CD4-positive, alpha-beta T cell treated with Interleukin-10 for 1 hour (primary cell): Measurements from ENCODE around the gene GDF11.
"Not testable (repeated sequence)": the region's sequence is repeated elsewhere in the genome, so short reads cannot be mapped to it uniquely, and the experiment has no call there.

Source experiments
- DNase-seq: peaks from one replicate; pipeline ENCODE4 v3.0.0-alpha.2; 2020

GDF11 gene

DNA sequence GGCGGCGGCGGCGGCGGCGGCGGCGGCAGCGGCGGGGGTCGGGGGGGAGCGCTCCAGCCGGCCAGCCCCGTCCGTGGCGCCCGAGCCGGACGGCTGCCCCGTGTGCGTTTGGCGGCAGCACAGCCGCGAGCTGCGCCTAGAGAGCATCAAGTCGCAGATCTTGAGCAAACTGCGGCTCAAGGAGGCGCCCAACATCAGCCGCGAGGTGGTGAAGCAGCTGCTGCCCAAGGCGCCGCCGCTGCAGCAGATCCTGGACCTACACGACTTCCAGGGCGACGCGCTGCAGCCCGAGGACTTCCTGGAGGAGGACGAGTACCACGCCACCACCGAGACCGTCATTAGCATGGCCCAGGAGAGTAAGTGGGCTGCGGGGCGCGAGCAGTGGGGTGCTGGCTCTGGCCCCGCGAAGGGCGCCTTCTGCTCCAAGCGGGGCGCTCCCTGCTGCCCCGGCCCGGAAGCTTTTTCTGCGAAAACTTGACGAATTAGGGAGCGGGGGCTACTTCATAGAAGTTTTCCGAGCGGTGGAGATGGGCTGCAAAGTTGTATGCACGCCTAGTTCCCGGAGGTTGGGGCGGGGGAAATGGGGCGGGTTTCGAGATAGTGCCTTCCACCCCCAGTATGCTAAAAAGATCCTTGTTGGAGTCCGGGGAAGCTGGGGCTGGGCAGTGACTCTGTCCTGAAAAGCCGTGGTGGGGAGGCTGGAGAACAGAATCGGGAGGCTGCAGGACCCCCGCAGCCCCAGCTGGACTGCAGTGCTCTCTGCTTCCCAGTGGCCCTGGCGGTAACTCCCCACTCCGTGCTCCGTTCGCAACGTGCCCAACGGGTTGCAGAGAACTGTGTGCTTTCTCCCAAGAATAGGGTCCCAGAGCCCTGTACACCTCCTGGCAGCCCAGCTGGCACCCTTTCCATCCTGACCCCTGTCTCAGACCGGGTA, 751 bp downstream of the GDF11 start:
- DNase-seq, result peak; percentile 53

GRCh38 chr12:55744340-55745030, 1.6 kb downstream of the GDF11 start:
- DNase-seq, result no peak

GRCh38 chr12:55745361-55746173, 2.6 kb downstream of the GDF11 start:
- DNase-seq, result no peak

DNA sequence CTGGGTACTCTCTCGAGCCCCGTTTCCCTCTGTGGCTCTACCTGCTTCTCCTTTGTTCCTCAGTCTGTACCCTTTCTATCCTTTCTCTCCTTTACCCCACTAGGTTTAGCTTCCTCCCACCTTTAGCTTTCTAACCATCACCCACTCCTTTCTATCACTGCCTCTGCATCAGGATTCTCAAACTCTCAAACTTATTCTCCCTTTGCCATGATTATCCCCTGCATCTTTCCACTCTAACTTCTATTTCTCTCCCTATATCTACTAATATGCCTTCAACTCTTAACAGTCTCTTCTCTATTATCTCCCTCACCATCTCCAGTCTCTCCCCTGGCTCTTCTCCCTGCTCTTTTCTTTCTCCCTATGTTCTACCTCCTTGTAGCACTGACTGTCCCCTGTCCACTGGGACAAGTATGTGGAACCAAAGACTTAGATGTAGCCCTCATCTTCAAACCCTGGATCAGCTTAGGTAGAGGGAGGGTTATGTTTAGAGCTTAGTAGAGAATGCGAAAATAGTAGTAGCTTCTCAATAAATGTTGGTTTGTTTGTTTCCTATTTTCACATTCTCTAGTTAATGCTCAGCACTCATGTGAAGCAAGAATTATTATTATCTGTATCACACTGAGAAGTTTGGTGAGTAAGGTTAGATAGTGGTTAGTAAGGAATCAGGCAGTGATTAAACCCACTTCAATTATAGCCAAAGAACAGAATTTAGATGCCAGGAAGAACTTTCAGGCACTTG, 3.4 kb downstream of the GDF11 start:
- no peak for DNase-seq

GRCh38 chr12:55746913-55747231, 4.0 kb downstream of the GDF11 start:
- no peak for DNase-seq

DNA sequence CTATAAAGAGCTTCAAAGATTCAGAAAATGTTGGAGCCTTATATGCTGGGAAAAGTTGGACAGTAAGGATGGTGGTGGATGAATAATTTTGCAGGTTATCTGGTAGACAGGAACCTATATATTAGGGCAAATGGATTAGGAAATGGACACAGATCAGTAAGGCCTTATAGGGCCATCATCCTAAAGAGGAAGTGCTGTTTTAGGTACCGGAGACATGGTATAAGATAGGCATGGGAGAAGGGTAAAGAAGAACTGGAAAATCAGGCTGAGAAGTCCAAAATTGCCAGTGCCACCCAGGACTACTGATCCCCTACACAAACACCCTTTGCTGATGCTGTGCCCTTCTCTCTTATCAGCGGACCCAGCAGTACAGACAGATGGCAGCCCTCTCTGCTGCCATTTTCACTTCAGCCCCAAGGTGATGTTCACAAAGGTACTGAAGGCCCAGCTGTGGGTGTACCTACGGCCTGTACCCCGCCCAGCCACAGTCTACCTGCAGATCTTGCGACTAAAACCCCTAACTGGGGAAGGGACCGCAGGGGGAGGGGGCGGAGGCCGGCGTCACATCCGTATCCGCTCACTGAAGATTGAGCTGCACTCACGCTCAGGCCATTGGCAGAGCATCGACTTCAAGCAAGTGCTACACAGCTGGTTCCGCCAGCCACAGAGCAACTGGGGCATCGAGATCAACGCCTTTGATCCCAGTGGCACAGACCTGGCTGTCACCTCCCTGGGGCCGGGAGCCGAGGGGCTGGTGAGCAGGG, 5.5 kb downstream of the GDF11 start:
- DNase-seq, result no peak

- DNase-seq, result no peak
These were observed 12.3 kb downstream of the GDF11 start for GRCh38 chr12:55755246-55755645.

DNA sequence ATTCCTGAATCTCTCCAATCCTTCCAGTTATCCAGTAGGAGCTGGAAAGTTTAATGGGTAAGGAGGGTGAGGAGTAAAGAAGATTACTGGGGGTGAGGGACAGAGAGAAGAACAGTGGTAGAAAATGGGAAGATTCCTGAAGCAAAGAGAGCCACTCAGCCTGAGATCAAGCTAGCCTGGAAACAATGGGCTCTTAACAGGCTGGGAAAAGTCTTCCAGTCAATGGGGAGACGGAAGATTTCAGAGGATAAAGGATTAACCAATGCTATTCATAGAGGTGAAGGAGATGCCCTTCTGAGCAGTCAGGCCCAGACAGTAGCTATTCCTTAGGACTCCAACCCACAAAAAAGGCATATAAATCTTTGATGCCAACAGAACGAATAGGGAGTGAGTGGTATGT, 14.8 kb downstream of the GDF11 start:
- no peak for DNase-seq

DNA sequence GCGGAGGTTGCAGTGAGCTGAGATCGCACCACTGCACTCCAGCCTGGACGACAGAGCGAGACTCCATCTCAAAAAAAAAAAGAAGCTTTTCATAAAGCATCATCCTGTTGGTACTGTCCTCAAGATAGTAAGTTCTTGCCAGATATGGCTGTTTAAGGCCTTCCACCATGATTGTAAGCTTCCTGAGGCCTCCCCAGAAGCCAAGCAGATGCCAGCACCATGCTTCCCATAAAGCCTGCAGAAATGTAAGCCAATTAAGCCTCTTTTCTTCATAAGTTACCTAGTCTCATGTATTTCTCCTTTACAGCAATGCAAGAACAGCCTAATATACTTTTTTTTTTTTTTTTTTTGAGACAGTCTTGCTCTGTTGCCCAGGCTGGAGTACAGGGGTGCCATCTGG, 15.7 kb downstream of the GDF11 start:
- DNase-seq, result not testable (repeated sequence)

DNA sequence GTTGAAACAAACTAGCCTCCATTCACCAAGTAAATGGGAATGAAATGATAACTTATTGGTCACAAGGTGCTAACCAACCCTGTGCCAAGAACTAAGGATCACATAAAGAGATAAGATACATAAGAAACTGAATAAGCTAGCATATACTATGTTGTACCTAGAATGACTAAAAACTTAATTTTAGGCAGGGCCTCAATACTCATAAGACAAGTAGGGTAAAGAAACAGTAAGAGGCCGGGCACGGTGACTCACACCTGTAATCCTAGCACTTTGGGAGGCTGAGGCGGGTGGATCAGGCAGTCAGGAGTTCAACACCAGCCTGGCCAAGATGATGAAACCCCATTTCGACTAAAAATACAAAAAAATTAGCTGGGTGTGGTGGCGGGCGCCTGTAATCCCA, 17.7 kb downstream of the GDF11 start:
- no peak for DNase-seq

DNA sequence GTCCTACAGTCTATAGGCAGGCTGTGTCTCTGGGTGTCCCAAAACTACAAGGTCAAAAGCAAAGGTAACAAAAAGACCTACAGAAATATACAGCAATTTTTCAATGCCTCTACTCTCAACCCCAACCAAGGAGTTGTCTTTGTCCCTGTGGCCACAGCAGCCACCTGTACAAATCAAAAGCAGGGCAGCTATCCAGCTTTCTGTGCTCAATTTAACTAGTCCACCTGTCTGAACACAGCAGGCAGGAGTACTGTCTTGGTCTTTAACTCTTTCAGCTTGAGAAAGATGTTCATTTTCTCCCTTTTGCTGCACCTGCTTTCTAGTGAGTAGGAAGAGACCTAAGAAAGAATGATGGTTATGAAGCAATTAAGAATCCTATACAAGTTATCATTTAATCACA, 19.7 kb downstream of the GDF11 start:
- DNase-seq, result no peak

- no peak for DNase-seq
These were observed 22.9 kb downstream of the GDF11 start for GRCh38 chr12:55765736-55766290.

- DNase-seq, result no peak
These were observed 24.2 kb downstream of the GDF11 start for GRCh38 chr12:55767156-55767555.

DNA sequence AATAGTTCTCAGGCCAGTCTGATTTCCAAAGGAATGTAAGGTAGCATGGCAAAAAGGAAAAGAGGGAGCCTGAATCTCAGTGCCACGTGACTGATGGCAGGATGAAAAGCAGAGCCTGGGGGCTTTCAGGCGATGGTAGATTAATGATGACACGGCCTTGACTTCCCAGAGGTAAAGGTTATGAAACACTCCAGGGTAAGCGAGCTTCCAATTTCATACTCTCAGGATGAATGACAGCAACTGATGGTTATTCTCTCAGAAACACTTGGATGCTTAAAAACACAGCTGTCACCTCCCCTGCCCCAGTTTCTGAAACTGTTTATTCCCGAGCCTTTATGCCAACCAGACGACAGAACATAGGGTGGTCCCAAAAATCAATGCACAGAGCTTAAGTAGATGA, 28.8 kb downstream of the GDF11 start:
- DNase-seq, result no peak

- no peak for DNase-seq
These were observed 34.9 kb downstream of the GDF11 start for GRCh38 chr12:55777856-55778255.

DNA sequence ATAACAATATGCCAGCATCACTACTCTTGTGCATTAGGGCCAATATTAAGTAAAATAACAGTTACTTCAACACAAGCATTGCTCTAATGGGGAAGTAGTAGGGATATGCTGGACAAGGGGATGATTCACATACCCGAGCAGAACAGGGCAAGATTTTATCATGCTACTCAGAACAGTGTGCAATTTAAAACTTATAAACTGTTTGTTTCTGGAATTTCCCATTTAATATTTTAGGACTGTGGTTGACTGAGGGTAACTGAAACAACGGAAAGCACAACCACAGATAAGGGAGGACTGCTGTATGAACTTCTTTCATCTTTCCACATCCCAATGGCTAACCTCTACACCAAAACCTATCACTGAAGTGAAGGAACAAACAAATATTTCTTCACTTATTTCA, 37.8 kb downstream of the GDF11 start:
- peak; percentile 6 for DNase-seq

DNA sequence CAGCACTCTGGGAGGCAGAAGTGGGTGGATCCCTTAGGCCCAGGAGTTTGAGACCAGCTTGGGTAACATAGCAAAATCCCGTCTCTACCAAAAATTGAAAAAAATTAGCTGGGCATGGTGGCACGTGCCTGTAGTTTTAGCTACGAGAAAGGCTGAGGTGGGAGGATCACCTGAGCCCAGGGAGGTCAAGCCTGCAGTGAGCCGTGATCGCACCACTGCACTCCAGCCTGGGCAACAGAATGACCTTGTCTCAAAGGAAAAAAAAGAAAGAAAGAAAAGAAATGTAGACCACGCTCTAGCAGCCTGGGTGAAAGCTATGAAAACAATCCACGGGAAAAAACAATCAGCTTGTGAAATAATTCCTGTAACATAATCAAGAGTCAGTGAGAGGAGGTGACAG, 45.6 kb downstream of the GDF11 start:
- DNase-seq, result no peak

GRCh38 chr12:55789171-55789570, 46.2 kb downstream of the GDF11 start:
- no peak for DNase-seq

DNA sequence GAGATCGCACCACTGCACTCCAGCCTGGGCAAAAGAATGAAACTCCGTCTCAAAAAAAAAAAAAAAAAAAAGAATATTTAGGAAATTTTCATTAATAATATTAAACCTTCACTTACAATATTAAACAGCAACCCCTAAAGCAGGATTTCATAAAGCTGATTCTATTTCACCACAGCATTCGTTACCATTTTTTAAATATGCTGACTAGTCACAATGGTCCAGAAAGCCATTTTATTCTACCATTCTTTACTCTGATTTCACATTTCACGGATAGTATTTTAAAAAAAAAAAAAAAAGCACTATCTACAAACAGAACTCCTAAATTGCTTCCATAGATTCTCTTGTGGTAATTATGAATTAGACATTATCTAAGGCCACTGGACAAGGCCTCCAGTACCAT, 47.0 kb downstream of the GDF11 start:
- no peak for DNase-seq

DNA sequence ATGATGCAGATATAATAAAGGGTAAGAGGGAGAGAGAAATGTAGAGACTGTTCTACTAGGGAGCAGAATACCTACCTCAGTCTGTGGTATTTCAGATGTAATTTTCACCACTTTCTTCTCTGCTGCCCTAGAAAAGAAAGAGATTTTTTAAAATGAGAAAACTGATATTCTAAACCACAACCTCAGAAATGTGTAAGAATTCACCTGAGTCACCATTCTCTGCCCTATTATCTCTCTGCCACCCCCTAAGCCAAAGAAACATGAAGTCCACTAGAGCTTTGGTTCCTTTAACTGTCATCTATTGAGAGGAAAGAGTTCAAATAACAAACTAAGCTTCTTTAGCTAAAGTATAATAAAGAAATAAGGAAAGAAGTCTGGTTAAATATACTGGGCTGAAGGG, 53.0 kb downstream of the GDF11 start:
- no peak for DNase-seq

DNA sequence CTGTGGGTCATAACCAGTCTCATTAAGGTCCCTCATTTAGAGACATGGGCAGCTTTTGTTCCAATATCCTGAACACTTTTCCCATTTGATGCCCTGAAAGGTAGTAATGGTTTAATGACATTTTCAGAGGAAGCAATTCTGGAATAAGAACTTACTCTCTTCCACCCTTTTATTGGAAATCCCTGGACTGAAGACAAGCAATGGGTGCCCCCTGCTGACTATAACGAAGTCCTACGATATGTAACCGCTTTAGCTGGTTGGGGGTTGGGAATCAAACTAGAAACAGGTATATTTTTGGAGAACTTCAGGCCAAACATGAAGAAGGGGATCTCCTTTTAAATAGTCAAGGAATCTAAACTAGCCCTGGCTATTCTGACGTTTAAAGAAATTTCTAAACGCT, 54.1 kb downstream of the GDF11 start:
- DNase-seq, result peak; percentile 38

DNA sequence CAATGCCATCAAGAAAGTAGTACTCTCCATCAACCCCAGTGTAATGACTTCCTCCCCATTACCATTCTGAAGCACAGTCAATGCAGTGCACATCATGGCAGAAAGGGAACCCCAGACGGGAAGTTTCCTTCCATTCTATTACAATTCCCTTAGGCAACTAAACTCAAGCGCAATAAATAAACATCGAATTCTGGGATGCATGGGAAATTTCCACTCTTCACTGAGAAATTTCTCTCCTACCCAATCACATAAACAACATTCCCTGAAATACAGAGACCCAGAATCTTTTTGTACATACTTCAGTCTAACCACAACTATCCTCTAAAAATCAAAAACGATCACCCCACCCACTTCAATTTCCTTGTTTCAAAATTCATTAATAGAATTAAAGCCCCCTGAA, 54.6 kb downstream of the GDF11 start:
- no peak for DNase-seq
